Right lobe of liver (tissue), 4 donors: ENCODE measurements around the gene TCOF1.

Experiments used
- CTCF ChIP-seq, 4 donors: fragments of 200-600 bp in 3 of 4; fragments of 450-650 bp in 1 of 4; IDR thresholded peaks; one replicate each; pipeline versions ENCODE4 v1.5.1 to v1.8.0; 2016 to 2022; ENCODE audit warnings: antibody characterized with exemption in 4 of 4, mild to moderate bottlenecking in 2 of 4
- POLR2A ChIP-seq: fragments of 450-650 bp; IDR thresholded peaks from one replicate; pipeline ENCODE4 v1.6.1; 2017; ENCODE audit warnings: antibody characterized with exemption, mild to moderate bottlenecking
- donor health status: DM: no; HTN: no; CAD: no.
- donor health status: DM: no; HTN: no; CAD: no.
- donor health status: DM: no; HTN: yes; CAD: no.

- TF ChIP-seq CTCF (IDR thresholded peaks at IDR 0.05) (peak; percentile 23 to 63 (median 57)), POLR2A (no peak)
Observed at GRCh38 chr5:150438873-150439546, 81.5 kb downstream of the TCOF1 start.
